Right lung (tissue), 10 donors: ENCODE measurements around the gene FMO5. TPM values are rescaled to one million over a fixed set of nuclear protein-coding genes. Genes with fewer than 3 reads are reported as not detected.
A peak's percentile ranks its signal among the peaks of the same experiment; 100 is the strongest.

Source experiments
- DNase-seq, 2 donors: peaks; one replicate each; pipeline ENCODE4 v3.0.0-alpha.2; 2013
- long read RNA-seq, 8 donors: transcript quantifications; one replicate each; lab custom pipeline, GENCODE V29; 2026
- polyA plus RNA-seq, 5 donors: library from polyadenylated mRNA; unstranded; fragments of 120-200 nt; gene quantifications; one replicate each; pipeline versions ENCODE4 v1.2.1 to v1.2.3, GENCODE V29; 2013; ENCODE audit warnings: inconsistent platforms in 1 of 5, low replicate concordance in 1 of 5; ENCODE audit not compliant: insufficient read length in 5 of 5, insufficient read depth in 1 of 5

FMO5 gene, protein sequence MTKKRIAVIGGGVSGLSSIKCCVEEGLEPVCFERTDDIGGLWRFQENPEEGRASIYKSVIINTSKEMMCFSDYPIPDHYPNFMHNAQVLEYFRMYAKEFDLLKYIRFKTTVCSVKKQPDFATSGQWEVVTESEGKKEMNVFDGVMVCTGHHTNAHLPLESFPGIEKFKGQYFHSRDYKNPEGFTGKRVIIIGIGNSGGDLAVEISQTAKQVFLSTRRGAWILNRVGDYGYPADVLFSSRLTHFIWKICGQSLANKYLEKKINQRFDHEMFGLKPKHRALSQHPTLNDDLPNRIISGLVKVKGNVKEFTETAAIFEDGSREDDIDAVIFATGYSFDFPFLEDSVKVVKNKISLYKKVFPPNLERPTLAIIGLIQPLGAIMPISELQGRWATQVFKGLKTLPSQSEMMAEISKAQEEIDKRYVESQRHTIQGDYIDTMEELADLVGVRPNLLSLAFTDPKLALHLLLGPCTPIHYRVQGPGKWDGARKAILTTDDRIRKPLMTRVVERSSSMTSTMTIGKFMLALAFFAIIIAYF
- 10 to 100 TPM in 4 of 5 donors, 1 to 10 TPM in 1; 5.2 to 12.8 (median 11.0) TPM for polyA plus RNA-seq
- long read RNA-seq, donor 1, result 0 reads
- long read RNA-seq, donor 2, result 0 reads
- long read RNA-seq, donor 3, partial matches to known transcripts, result 109 of 117 reads
- long read RNA-seq, donor 3, other reads (novel, unspliced or antisense), result 7 of 117 reads
- long read RNA-seq, donor 4, partial matches to known transcripts, result 56 of 56 reads
- long read RNA-seq, donor 4, other reads (novel, unspliced or antisense), result 0 of 56 reads
- long read RNA-seq, donor 5, partial matches to known transcripts, result 7 of 7 reads
- long read RNA-seq, donor 5, other reads (novel, unspliced or antisense), result 0 of 7 reads
- long read RNA-seq, donor 6, partial matches to known transcripts, result 0 of 2 reads
- long read RNA-seq, donor 6, other reads (novel, unspliced or antisense), result 0 of 2 reads
- long read RNA-seq, donor 7, result 0 reads
- long read RNA-seq, donor 8, partial matches to known transcripts, result 15 of 16 reads
- long read RNA-seq, donor 8, other reads (novel, unspliced or antisense), result 0 of 16 reads

DNA sequence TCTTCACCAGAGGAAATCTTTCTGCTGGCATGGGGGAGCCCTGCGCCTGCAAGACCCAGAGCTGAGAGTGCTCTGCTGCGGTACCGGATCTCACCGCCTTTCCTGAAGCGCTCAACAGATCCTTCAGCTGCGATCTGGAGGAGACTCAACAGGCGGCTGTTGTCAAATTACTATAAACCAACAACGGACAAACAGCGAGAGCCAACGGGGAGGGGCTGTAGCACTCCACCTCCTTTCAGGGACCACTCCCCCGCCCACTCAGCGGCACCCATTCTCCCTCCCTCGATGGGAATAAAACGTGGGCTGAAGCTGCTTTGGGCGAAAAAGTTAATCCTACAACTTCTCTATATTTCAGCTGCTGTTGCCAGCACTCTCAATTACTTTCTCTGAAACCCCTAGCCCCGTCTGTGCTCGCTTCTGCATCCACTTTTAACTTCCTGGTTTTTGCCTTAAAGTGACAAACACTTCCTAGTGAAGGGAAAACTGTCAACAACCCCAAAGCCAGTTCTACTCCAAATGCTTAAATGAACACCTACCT lies at the start of gene FMO5:
Gene FMO5, minus strand, starts transcription at position 147 of the 538 bp plus-strand sequence. CDS start 310 bp downstream, outside the sequence.
- peak; percentile 75 to 84 for DNase-seq

DNA sequence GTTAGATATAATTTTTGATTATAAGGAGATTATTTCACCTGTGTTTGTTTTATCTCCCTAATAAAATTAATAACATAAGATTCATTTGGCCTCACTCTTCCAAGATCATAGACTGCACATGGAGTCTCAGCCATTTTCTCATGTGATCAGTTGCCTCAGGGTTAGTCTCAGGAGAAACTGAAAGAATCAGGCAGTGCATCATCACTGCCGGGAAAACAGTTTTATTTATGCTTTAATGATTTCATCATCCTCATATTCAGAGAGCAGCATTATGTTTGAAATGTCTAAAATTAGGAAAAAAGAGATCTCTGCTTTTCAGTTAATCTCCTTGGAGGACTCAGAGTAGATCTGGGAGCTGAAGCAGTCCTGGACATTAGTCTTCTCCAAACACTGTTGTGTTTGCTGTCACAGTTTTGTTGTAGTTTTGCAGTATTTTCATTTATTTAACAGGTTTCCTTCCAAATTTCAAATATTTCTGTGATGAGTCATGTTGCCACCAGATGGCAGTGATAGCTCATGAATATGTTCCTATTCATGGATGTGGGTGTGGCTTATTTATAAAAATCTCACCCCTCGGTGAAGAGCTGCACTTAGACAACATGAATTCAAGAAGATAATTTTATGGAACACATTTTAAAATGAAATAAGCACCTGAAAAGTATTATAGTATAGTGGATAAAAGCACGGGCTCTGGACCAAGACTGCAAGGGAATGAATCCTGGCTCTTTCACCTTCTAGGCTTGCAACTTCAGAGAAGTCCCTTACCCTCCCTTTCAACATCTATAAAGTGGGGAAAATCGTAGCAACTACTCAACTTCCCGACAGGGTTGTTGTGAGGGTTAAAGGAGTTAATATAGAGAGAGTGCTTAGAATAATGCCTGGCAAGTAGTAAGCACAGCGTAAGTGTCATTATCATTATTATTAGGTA lies 48.5 kb upstream of the FMO5 start:
- peak; percentile 26 to 52 for DNase-seq

GRCh38 chr1:147272042-147272441 lies 46.9 kb upstream of the FMO5 start:
- no peak for DNase-seq

- no peak for DNase-seq
Observed at GRCh38 chr1:147270721-147271120, 45.6 kb upstream of the FMO5 start.

DNA sequence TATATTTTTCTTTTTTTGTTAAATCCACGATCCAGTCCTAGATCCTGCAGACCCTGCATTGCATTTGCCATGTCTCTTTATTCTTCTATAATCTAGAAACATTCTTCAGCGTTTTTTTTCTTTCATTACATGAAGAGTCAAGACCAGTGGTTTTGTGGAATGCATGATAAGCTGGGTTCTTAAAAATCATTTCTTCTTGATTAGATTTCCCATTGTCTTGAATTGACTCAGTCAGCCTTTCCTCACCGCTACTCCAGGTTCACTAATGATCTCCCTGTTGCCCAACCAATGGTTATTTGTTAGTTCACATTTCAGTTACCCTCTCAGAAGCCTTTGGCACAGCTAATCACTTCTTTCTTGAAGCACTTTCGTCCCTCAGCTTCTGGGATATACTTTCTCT lies 42.6 kb upstream of the FMO5 start:
- DNase-seq, result no peak

DNA sequence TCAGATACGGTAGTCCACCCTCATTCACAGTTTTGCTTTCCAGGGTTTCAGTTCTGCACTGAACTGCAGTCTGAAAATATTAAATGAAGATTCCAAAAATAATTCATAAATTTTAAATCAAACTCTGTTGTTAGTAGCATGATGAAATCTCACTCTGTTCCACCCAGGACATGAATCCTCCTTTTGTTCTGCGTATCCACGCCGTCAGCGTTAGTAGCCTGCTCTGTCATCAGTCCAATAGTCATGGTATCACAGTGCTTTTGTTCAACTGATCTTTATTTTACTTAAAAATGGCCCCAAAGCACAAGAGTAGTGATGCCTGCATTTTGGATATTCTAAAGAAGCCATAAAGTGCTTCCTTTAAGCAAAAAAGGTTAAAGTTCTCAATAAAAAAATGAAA lies 41.2 kb upstream of the FMO5 start:
- no peak for DNase-seq

- DNase-seq, result no peak
Observed at GRCh38 chr1:147264158-147264768, 39.1 kb upstream of the FMO5 start.

GRCh38 chr1:147260956-147261355 lies 35.8 kb upstream of the FMO5 start:
- no peak for DNase-seq

- no peak for DNase-seq
Observed at GRCh38 chr1:147252540-147252939, 27.4 kb upstream of the FMO5 start.

DNA sequence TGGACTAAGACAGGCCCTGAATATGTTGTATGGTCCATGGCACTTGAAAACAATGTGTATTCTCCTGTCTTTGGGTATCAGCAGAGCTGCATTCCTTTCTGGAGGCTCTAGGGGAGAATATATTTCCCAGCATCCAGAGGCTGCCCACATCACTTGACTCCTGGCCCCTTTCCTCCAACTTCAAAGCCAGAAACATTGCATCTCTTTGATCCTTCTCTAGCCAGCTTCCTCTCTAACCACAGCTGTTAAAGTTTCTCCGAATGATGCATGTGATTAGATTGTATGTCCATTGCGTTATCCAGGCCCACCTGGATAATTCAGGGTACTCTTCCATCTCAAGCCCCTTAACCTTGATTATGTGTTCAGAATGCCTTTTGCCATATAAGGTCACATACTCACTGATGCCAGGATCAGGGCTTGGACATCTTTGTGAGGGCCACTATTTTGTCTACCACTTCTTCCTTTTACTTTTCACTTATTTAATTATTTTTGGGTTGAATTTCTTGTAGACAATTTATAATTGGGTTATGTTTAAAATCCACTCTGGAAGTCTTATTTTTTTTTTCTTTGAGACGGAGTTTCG lies 22.6 kb upstream of the FMO5 start:
- DNase-seq, result no peak

DNA sequence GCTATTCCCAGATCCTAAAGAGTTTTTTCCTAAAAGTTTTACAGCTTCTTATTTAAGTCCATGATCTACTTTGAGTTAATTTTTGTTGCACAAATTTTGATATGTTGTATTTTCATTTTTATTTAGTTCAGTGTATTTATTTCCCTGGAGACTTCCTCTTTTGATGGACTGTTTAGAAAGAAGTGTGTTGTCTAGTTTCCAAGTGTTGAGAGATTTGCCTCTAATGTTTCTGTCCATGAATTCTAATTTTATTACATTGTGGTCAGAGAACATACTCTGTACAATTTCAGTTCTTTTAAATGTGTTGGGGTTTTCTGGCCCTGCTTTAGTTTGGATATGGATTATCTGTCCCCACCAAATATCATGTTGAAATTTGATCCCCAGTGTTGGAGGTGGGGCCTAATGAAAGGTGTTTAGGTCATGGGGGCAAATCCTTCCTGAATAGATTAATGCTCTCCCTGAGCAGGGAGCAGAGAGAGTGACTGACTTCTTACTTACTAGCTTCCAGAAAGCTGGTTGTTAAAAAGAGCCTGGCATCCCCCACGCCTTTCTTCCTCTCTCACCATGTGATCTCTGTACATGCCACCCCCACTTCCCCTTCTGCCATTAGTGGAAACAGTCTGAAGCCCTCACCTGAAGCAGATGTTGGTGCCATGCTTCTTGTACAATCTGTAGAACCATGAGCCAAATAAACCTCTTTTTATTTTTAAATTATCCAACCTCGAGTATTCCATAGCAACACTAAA lies 21.9 kb upstream of the FMO5 start:
- DNase-seq, result no peak

DNA sequence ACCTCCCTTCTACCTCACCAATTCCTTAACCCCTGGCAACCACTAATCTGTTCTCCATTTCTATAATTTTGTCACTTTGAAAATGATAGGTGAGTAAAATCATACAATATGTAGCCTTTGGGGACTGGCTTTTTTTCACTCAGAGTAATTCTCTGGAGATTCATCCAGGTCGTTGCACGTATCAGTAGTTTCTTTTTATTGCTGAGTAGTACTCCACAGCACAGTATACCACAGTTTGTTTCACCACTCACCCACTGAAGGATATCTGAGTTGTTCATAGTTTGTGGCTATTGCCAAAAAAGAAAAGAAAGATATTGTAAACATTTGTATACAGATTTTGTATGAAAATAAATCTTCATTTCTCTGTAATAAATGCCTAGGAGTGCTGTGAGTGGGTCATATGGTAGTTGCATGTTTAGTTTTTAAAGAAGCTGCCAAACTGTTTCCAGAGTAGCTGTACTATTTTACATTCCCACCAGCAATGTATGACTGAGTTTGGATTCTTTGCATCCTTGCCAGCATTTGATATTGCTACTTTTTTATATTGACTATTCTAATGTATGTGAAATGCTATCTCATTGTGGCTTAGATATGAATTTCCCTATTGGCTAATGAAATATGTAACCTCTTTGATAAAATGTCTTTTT lies 21.0 kb upstream of the FMO5 start:
- no peak for DNase-seq

DNA sequence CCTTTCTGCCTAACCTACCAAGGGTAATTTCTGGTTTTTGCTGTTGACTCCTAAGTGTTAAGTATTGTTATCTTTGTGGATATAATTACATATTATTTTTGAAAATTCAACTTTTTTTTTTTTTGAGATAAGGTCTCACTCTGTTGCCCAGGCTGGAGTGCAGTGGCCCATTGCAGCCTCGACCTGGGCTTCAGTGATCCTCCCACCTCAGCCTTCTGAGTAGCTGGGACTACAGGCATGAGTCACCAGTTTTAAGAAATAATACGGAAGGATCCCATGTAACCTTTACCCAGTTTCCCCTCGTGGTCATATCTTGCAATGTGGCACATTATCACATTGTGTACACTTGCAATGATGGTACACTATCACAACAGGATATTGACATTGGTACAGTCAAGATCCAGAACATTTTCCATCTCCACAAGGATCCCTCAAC lies 20.5 kb upstream of the FMO5 start:
- no peak for DNase-seq

- DNase-seq, result no peak
Observed at GRCh38 chr1:147245129-147245528, 20.0 kb upstream of the FMO5 start.

- DNase-seq, result no peak
Observed at GRCh38 chr1:147243841-147244240, 18.7 kb upstream of the FMO5 start.

GRCh38 chr1:147243228-147243685 lies 18.1 kb upstream of the FMO5 start:
- peak in 1 of 2 donors; percentile 27 for DNase-seq

- DNase-seq, result peak; percentile 95
Observed at GRCh38 chr1:147242449-147243227, 17.5 kb upstream of the FMO5 start, which contains the start of gene CHD1L. TSS of gene CHD1L (plus strand) at chr1:147242684. CDS start at chr1:147242704, 20 bp downstream.
